ENCODE measurements around the gene RHBDF1. TPM values are rescaled to one million over a fixed set of nuclear protein-coding genes. Genes with fewer than 3 reads are reported as not detected.
"Not testable (repeated sequence)": the region's sequence is repeated elsewhere in the genome, so short reads cannot be mapped to it uniquely, and the experiment has no call there.

Gene RHBDF1
- total RNA-seq, 1 donor from 2014 or later = 48.4 TPM

- DNase-seq (no peak), ATAC-seq (no peak)
- TF ChIP-seq, protein P1, sequence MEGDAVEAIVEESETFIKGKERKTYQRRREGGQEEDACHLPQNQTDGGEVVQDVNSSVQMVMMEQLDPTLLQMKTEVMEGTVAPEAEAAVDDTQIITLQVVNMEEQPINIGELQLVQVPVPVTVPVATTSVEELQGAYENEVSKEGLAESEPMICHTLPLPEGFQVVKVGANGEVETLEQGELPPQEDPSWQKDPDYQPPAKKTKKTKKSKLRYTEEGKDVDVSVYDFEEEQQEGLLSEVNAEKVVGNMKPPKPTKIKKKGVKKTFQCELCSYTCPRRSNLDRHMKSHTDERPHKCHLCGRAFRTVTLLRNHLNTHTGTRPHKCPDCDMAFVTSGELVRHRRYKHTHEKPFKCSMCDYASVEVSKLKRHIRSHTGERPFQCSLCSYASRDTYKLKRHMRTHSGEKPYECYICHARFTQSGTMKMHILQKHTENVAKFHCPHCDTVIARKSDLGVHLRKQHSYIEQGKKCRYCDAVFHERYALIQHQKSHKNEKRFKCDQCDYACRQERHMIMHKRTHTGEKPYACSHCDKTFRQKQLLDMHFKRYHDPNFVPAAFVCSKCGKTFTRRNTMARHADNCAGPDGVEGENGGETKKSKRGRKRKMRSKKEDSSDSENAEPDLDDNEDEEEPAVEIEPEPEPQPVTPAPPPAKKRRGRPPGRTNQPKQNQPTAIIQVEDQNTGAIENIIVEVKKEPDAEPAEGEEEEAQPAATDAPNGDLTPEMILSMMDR (IDR thresholded peaks at IDR 0.05) = no peak
- Histone ChIP-seq H3K4me1 (peaks cover 14% of the 10 kb centered on the region), H3K9me3 (no peaks in the 10 kb centered on the region), H3K27me3 (no peaks in the 10 kb centered on the region), H3K36me3 (no peaks in the 10 kb centered on the region), H3K27ac (no peak overlapping the region), H3K4me3 (no peak overlapping the region)
- intact Hi-C loops (cut with DNase I) = no loop called here
Observed at GRCh38 chr16:36336-36984, 36.0 kb downstream of the RHBDF1 start.

GRCh38 chr16:35678-36305 is 36.6 kb downstream of the RHBDF1 start:
- TF ChIP-seq, protein P1 (IDR thresholded peaks at IDR 0.05) = no peak
- H3K27ac ChIP-seq = no peak overlapping the region
- H3K36me3 ChIP-seq = no peaks in the 10 kb centered on the region
- DNase-seq = no peak
- H3K27me3 ChIP-seq = no peaks in the 10 kb centered on the region
- intact Hi-C loops (cut with DNase I) = no loop called here
- H3K4me1 ChIP-seq = peaks cover 14% of the 10 kb centered on the region
- ATAC-seq = no peak
- H3K9me3 ChIP-seq = no peaks in the 10 kb centered on the region
- H3K4me3 ChIP-seq = no peak overlapping the region

DNA sequence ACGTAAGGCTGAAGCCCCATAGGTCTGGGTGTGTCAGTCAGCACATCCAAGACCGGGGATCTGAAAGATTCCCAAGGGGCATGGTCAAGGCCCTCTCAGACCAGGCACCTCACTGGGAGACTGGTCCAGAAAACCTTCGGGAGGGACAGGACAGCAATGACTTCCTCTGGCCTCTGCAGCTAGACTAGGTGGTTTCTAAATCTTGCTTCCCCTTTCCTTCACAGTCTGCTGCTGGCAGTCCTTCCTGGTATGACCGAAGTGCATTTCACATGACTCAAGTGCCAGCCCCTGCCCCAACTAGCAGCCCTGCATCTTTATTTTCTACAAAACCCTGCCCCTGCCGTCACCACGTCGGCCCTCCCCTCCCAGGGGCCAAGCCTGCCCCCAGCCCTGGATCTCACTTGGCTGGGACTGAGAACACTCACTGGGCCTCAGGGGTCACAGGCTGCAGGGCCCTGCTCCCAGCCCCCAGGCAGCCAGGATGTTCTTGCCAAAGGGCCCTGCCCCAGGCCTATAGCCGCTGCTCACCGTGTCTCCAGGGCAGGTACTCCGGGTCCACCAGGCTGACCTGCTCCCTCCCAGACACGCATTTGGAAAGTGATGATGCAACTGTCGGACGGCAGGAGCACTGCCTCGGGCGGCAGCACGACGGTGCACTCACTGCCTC is 37.3 kb downstream of the RHBDF1 start:
- H3K27ac ChIP-seq = no peak overlapping the region
- intact Hi-C loops (cut with DNase I) = no loop called here
- H3K27me3 ChIP-seq = no peaks in the 10 kb centered on the region
- TF ChIP-seq, protein P1 (IDR thresholded peaks at IDR 0.05) = no peak
- no peaks in the 10 kb centered on the region for H3K36me3 ChIP-seq
- DNase-seq = no peak
- peak; percentile 75 for ATAC-seq
- peaks cover 14% of the 10 kb centered on the region for H3K4me1 ChIP-seq
- no peak overlapping the region for H3K4me3 ChIP-seq
- H3K9me3 ChIP-seq = no peaks in the 10 kb centered on the region

DNA sequence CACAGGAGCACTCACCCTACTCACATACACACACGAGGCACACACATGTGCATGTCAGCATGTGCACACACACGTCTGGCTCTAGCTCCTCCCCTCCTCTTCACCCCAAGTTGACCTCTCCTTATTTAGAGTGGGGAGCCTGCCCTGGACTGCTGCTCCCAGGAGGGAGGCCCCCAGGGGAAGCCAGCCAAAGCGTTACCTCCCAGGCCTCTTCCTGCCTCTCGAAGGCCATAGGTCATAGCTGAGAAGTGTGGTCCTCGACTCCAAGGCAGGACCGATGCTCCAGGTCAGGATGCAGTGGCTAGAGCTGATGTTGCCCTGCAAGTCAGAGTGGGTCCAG is 37.8 kb downstream of the RHBDF1 start:
- intact Hi-C loops (cut with DNase I) = no loop called here
- ATAC-seq (peak; percentile 2), DNase-seq (no peak)
- Histone ChIP-seq H3K27ac (no peak overlapping the region), H3K27me3 (no peaks in the 10 kb centered on the region), H3K4me3 (no peak overlapping the region), H3K4me1 (peaks cover 14% of the 10 kb centered on the region), H3K9me3 (no peaks in the 10 kb centered on the region), H3K36me3 (no peaks in the 10 kb centered on the region)
- TF ChIP-seq, protein P1 (IDR thresholded peaks at IDR 0.05) = no peak

DNA sequence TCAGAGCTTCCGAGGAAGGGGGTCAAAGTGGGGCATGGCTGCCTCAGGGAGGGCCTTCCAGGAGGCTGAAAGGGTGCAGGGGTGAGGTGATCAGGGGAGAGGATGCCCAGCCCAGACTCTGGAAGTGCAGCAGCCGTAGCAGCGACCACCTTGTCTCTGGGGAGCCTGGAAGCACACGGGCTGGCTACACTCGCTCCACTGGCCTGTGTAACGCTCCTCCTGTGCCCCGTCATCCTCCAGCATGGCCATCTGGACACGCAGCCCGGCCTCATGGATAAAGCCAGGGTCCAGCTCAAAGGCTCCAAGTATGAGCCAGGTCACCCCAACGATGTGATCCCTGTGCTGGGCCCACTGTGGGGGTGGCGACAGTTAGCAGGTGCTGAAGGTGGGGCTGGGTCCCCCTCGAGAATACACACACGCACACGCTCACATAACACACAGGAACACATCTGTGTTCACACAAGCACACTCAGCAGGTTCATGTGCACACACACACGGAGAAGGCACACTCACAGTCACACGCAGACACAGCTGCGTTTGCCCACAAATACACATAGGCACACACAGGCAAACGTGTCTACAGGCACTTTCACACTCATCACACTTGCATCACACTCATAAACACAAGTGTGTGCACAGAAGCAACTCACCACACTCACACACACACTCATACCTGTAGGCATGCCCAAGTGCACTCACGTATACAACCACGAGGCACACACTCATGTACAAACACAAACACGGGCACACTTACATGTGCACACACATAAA is 38.4 kb downstream of the RHBDF1 start:
- intact Hi-C loops (cut with DNase I) = no loop called here
- Histone ChIP-seq H3K4me3 (no peak overlapping the region), H3K4me1 (peaks cover 10% of the 10 kb centered on the region), H3K36me3 (no peaks in the 10 kb centered on the region), H3K27me3 (no peaks in the 10 kb centered on the region), H3K27ac (no peak overlapping the region), H3K9me3 (no peaks in the 10 kb centered on the region)
- TF ChIP-seq, protein P1 (IDR thresholded peaks at IDR 0.05) = no peak
- DNase-seq (no peak), ATAC-seq (no peak)

DNA sequence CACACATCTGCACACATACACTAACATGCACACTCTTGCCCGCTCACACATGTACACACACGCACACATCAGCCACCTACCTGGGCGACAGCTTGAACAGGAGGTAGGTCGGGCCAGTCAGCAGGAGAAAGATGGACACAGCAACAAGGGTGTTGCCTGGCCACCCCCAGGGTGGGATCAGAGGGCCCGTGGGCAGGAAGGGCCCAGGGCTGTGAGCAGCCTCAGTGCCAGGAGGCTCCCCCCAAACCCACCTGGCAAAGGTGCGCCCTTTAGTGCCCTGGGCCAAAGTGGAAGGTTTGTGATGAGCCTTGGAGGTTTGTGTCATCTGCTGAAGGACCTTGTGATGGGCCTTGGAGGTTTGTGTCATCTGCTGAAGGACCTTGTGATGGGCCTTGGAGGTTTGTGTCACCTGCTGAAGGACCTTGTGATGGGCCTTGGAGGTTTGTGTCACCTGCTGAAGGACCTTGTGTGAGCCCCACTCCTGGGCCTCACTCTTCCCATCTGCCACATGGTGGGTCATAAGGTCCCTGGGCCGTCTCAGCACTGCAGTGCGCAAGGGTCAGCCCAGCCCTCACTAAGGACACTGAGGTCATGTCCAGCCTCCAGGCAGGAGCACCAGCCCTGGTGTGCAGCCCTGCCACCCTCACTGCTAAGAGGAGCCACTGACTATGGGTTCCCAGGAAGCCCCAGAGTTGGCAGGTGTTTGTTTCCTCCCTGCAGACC is 39.1 kb downstream of the RHBDF1 start:
- H3K4me1 ChIP-seq; H3K36me3 ChIP-seq; H3K4me3 ChIP-seq; H3K27ac ChIP-seq; H3K27me3 ChIP-seq; H3K9me3 ChIP-seq; intact Hi-C loops (cut with DNase I); DNase-seq; ATAC-seq: not testable (repeated sequence)

DNA sequence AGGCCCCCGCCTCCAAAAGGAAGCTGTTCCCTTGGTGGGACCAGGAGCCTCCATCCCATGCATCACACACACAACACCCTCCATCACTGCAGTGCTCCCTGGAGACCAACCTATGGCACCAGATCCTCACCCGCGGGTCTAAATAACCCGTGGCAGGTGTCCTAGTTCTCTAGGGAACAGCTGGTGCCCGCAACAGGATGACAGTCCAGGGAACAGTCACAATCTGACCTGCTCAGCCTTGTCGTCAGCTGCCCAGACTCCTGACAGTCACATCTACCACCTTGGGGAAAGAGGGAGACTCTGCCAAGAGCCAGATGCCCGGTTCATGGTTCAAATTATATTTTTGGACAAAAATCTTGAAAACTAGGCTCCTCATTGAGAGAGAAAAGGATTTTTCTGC is 41.8 kb downstream of the RHBDF1 start:
- H3K36me3 ChIP-seq; H3K27me3 ChIP-seq; H3K4me3 ChIP-seq; H3K9me3 ChIP-seq; H3K27ac ChIP-seq; DNase-seq; H3K4me1 ChIP-seq; ATAC-seq; intact Hi-C loops (cut with DNase I): not testable (repeated sequence)

- intact Hi-C loops (cut with DNase I); H3K4me3 ChIP-seq; H3K27ac ChIP-seq; DNase-seq; ATAC-seq; H3K36me3 ChIP-seq; H3K9me3 ChIP-seq; H3K4me1 ChIP-seq; H3K27me3 ChIP-seq: not testable (repeated sequence)
Observed at GRCh38 chr16:25926-26348, 46.5 kb downstream of the RHBDF1 start.

Data from upper lobe of right lung (tissue), 1 donor.